ENCODE measurements around the gene GRHL1. TPM values are rescaled to one million over a fixed set of nuclear protein-coding genes. Genes with fewer than 3 reads are reported as not detected.

GRHL1 gene
- total and polyA plus RNA-seq, 2 donors (not counting 1 experiment from before 2014, with no cell fraction given): 0.25 to 0.76 TPM

GRCh38 chr2:10017313-10017941 is 65.9 kb downstream of the GRHL1 start:
- H3K4me1 ChIP-seq (ENCODE audit: control insufficient read depth in 2 of 2, insufficient read depth in 2 of 2, low read length in 2 of 2): no peaks in the 10 kb centered on the region
- no peak overlapping the region for H3K4me2 ChIP-seq (replicated peaks; ENCODE audit: low read depth, low read length, poor library complexity, severe bottlenecking)
- intact Hi-C loops (cut with micrococcal nuclease): no loop called here
- no peaks in the 10 kb centered on the region for H4K20me1 ChIP-seq (ENCODE audit: control insufficient read depth, insufficient read depth, low read length, poor library complexity, severe bottlenecking)
- peaks cover 0 to 20% (median 0%) of the 10 kb centered on the region in 3 donors for H3K9me3 ChIP-seq (ENCODE audit: control extremely low read depth in 1 of 3, control insufficient read depth in 2 of 3, insufficient read depth in 1 of 3, low read length in 2 of 3)
- no peak overlapping the region for H3K4me3 ChIP-seq (ENCODE audit: control extremely low read depth in 1 of 5, extremely low read depth in 1 of 5, insufficient read depth in 1 of 5, low read depth in 2 of 5, low read length in 4 of 5)
- no peaks in the 10 kb centered on the region for H3K27me3 ChIP-seq (replicated peaks in 1 of 4; ENCODE audit: control extremely low read depth in 1 of 4, control insufficient read depth in 3 of 4, insufficient read depth in 4 of 4, low read length in 3 of 4)
- H3K9ac ChIP-seq (ENCODE audit: low read length): no peak overlapping the region
- ChIA-PET POLR2A (no interaction called here), CTCF (interaction anchor here (1.5 kb wide), 1 partner anchor 31 kb away, joined by 4 read pairs; no protein-coding TSS in a partner anchor)
- H3K27me3 Mint-ChIP-seq: peaks cover 14% of the 10 kb centered on the region
- no peak for TF ChIP-seq EZH2 (IDR thresholded peaks at IDR 0.05; ENCODE audit: borderline replicate concordance, insufficient read depth, low read depth, low read length, poor library complexity, severe bottlenecking)
- no peaks in the 10 kb centered on the region for H3K4me1 Mint-ChIP-seq
- ATAC-seq (ENCODE audit: low read depth) (no peak), DNase-seq (no peak)
- no peak overlapping the region for H3K27ac ChIP-seq (ENCODE audit: low read length in 2 of 2)
- no peak overlapping the region for H3K27ac Mint-ChIP-seq
- H2AFZ ChIP-seq (ENCODE audit: insufficient read depth, low read depth, low read length, poor library complexity, severe bottlenecking): no peak overlapping the region
- peaks cover 2% of the 10 kb centered on the region for H3K9me3 Mint-ChIP-seq (ENCODE audit: insufficient read depth)
- no peaks in the 10 kb centered on the region for H3K79me2 ChIP-seq (ENCODE audit: control insufficient read depth, insufficient read depth, low read length)
- no peaks in the 10 kb centered on the region for H3K36me3 ChIP-seq (replicated peaks in 1 of 2; ENCODE audit: control extremely low read depth in 1 of 2, control insufficient read depth in 1 of 2, extremely low read depth in 1 of 2, insufficient read depth in 2 of 2, low read length in 1 of 2)
- H3K4me3 Mint-ChIP-seq: no peak overlapping the region
- 90% methylated on average over 4 of the region's 5 CpGs for WGBS (ENCODE audit: insufficient coverage)

DNA sequence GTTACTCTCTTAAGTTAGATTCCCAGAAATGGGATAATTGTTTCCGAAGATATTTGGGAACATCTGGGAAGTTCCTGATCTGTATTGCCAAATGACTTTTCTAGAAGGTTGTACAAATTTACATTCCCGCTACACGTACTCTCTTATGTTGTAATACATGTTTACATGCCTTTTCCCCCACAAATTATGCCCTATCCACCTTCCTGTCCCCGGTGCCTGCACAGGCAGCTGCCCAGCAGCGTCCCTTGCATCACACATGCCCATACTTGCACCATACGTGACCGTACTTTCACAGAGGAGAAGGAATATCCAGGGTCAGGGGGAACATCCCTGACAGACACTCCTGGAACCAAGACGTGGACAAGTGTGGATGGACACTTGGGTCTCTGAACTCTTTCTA is 67.7 kb downstream of the GRHL1 start:
- H3K36me3 ChIP-seq (replicated peaks in 1 of 2; ENCODE audit: control extremely low read depth in 1 of 2, control insufficient read depth in 1 of 2, extremely low read depth in 1 of 2, insufficient read depth in 2 of 2, low read length in 1 of 2): no peaks in the 10 kb centered on the region
- no peak overlapping the region for H3K4me3 ChIP-seq (ENCODE audit: control extremely low read depth in 1 of 5, extremely low read depth in 1 of 5, insufficient read depth in 1 of 5, low read depth in 2 of 5, low read length in 4 of 5)
- intact Hi-C loops (cut with micrococcal nuclease): no loop called here
- H3K4me2 ChIP-seq (replicated peaks; ENCODE audit: low read depth, low read length, poor library complexity, severe bottlenecking): no peak overlapping the region
- H3K4me1 ChIP-seq (ENCODE audit: control insufficient read depth in 2 of 2, insufficient read depth in 2 of 2, low read length in 2 of 2): no peaks in the 10 kb centered on the region
- peaks cover 2% of the 10 kb centered on the region for H3K9me3 Mint-ChIP-seq (ENCODE audit: insufficient read depth)
- DNase-seq (no peak), ATAC-seq (ENCODE audit: low read depth) (no peak)
- H3K27me3 ChIP-seq (replicated peaks in 1 of 4; ENCODE audit: control extremely low read depth in 1 of 4, control insufficient read depth in 3 of 4, insufficient read depth in 4 of 4, low read length in 3 of 4): no peaks in the 10 kb centered on the region
- TF ChIP-seq EZH2 (IDR thresholded peaks at IDR 0.05; ENCODE audit: borderline replicate concordance, insufficient read depth, low read depth, low read length, poor library complexity, severe bottlenecking): no peak
- TF ChIP-seq, protein P1, sequence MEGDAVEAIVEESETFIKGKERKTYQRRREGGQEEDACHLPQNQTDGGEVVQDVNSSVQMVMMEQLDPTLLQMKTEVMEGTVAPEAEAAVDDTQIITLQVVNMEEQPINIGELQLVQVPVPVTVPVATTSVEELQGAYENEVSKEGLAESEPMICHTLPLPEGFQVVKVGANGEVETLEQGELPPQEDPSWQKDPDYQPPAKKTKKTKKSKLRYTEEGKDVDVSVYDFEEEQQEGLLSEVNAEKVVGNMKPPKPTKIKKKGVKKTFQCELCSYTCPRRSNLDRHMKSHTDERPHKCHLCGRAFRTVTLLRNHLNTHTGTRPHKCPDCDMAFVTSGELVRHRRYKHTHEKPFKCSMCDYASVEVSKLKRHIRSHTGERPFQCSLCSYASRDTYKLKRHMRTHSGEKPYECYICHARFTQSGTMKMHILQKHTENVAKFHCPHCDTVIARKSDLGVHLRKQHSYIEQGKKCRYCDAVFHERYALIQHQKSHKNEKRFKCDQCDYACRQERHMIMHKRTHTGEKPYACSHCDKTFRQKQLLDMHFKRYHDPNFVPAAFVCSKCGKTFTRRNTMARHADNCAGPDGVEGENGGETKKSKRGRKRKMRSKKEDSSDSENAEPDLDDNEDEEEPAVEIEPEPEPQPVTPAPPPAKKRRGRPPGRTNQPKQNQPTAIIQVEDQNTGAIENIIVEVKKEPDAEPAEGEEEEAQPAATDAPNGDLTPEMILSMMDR (IDR thresholded peaks at IDR 0.05): no peak
- H4K20me1 ChIP-seq (ENCODE audit: control insufficient read depth, insufficient read depth, low read length, poor library complexity, severe bottlenecking): no peaks in the 10 kb centered on the region
- H2AFZ ChIP-seq (ENCODE audit: insufficient read depth, low read depth, low read length, poor library complexity, severe bottlenecking): no peak overlapping the region
- H3K79me2 ChIP-seq (ENCODE audit: control insufficient read depth, insufficient read depth, low read length): no peaks in the 10 kb centered on the region
- POLR2A ChIA-PET: interaction anchor here (0.6 kb wide), 1 partner anchor 12 kb away, joined by 3 read pairs; no protein-coding TSS in a partner anchor
- CTCF ChIA-PET: interaction anchor here (1.4 to 2.9 kb wide), 3 partner anchors 10 to 35 kb away, joined by 5 to 15 read pairs (median 7); no protein-coding TSS in a partner anchor
- H3K27ac Mint-ChIP-seq: no peak overlapping the region
- H3K4me1 Mint-ChIP-seq: no peaks in the 10 kb centered on the region
- H3K9me3 ChIP-seq (ENCODE audit: control extremely low read depth in 1 of 3, control insufficient read depth in 2 of 3, insufficient read depth in 1 of 3, low read length in 2 of 3): peaks cover 0 to 14% (median 0%) of the 10 kb centered on the region in 3 donors
- 82% methylated on average over 3 of the region's 8 CpGs for WGBS (ENCODE audit: insufficient coverage)
- no peak overlapping the region for H3K9ac ChIP-seq (ENCODE audit: low read length)
- H3K27ac ChIP-seq (ENCODE audit: low read length in 2 of 2): no peak overlapping the region
- peaks cover 14% of the 10 kb centered on the region for H3K27me3 Mint-ChIP-seq
- no peak overlapping the region for H3K4me3 Mint-ChIP-seq
